ENCODE data around the gene ADAMTS12. TPM values are rescaled to one million over a fixed set of nuclear protein-coding genes. Genes with fewer than 3 reads are reported as not detected.

ADAMTS12 gene
- total and polyA plus RNA-seq, 2 experiments from 2014 or later = 9.1 to 17.1 TPM

DNA sequence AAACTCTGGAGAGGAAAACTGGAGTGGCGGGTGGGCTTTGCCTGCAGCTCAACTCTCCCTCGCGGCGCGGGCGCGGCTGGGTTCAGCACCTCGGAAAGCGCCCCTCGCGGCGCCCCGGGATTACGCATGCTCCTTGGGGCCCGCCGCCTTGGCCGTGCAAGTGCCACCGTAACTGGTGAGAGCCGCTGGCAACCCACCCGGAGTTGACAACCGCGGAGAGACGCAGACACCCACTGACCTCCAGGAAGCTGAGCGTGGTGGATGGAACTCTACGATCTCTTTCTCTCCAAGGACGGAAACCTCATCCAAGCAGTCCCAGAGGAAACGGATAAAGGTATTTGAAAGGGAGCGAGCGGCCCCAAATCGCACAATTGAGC lies 44.2 kb upstream of the ADAMTS12 start (continued):
- TF ChIP-seq, protein P1, sequence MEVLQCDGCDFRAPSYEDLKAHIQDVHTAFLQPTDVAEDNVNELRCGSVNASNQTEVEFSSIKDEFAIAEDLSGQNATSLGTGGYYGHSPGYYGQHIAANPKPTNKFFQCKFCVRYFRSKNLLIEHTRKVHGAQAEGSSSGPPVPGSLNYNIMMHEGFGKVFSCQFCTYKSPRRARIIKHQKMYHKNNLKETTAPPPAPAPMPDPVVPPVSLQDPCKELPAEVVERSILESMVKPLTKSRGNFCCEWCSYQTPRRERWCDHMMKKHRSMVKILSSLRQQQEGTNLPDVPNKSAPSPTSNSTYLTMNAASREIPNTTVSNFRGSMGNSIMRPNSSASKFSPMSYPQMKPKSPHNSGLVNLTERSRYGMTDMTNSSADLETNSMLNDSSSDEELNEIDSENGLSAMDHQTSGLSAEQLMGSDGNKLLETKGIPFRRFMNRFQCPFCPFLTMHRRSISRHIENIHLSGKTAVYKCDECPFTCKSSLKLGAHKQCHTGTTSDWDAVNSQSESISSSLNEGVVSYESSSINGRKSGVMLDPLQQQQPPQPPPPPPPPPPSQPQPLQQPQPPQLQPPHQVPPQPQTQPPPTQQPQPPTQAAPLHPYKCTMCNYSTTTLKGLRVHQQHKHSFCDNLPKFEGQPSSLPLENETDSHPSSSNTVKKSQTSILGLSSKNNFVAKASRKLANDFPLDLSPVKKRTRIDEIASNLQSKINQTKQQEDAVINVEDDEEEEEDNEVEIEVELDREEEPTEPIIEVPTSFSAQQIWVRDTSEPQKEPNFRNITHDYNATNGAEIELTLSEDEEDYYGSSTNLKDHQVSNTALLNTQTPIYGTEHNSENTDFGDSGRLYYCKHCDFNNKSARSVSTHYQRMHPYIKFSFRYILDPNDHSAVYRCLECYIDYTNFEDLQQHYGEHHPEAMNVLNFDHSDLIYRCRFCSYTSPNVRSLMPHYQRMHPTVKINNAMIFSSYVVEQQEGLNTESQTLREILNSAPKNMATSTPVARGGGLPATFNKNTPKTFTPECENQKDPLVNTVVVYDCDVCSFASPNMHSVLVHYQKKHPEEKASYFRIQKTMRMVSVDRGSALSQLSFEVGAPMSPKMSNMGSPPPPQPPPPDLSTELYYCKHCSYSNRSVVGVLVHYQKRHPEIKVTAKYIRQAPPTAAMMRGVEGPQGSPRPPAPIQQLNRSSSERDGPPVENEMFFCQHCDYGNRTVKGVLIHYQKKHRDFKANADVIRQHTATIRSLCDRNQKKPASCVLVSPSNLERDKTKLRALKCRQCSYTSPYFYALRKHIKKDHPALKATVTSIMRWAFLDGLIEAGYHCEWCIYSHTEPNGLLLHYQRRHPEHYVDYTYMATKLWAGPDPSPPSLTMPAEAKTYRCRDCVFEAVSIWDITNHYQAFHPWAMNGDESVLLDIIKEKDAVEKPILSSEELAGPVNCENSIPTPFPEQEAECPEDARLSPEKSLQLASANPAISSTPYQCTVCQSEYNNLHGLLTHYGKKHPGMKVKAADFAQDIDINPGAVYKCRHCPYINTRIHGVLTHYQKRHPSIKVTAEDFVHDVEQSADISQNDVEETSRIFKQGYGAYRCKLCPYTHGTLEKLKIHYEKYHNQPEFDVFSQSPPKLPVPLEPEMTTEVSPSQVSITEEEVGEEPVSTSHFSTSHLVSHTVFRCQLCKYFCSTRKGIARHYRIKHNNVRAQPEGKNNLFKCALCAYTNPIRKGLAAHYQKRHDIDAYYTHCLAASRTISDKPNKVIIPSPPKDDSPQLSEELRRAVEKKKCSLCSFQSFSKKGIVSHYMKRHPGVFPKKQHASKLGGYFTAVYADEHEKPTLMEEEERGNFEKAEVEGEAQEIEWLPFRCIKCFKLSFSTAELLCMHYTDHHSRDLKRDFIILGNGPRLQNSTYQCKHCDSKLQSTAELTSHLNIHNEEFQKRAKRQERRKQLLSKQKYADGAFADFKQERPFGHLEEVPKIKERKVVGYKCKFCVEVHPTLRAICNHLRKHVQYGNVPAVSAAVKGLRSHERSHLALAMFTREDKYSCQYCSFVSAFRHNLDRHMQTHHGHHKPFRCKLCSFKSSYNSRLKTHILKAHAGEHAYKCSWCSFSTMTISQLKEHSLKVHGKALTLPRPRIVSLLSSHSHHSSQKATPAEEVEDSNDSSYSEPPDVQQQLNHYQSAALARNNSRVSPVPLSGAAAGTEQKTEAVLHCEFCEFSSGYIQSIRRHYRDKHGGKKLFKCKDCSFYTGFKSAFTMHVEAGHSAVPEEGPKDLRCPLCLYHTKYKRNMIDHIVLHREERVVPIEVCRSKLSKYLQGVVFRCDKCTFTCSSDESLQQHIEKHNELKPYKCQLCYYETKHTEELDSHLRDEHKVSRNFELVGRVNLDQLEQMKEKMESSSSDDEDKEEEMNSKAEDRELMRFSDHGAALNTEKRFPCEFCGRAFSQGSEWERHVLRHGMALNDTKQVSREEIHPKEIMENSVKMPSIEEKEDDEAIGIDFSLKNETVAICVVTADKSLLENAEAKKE (CRISPR knock-in tag; IDR thresholded peaks at IDR 0.05) = no peak

DNA sequence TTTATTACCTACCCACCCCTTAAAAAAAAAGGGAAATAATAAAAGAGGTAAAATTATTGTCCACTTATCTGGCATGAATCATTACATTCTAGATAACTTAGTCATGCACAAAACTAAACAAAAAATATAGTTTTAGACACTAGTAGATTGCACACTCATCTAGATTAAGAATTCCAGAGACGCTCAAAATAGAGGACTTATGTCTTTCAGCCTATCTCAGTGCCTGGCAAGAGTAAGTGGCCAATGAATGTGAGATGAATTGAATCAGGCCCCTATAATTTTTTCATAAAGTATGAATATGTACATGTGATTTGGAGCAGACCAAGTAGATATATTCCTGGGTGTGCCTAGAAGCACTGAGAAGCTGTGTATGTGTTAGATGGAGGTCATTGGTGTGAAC lies 42.4 kb upstream of the ADAMTS12 start:
- no peak overlapping the region for H3K27ac ChIP-seq (ENCODE audit: low read depth)
- H3K4me3 ChIP-seq = no peak overlapping the region
- no peaks in the 10 kb centered on the region for H3K36me3 ChIP-seq (ENCODE audit: insufficient read depth)
- H3K9me2 ChIP-seq (ENCODE audit: insufficient read depth) = peaks cover 11% of the 10 kb centered on the region
- no peak overlapping the region for H3K27ac Mint-ChIP-seq
- DNase-seq (ENCODE audit: low spot score) = no peak
- peaks cover 14% of the 10 kb centered on the region for H3K27me3 Mint-ChIP-seq (ENCODE audit: insufficient read depth, low read depth, poor library complexity)
- H3K4me2 ChIP-seq = no peak overlapping the region
- no peaks in the 10 kb centered on the region for H3F3A ChIP-seq (replicated peaks; ENCODE audit: low read depth)
- peaks cover 29% of the 10 kb centered on the region for H3K4me1 ChIP-seq (ENCODE audit: insufficient read depth)
- no peak overlapping the region for H2AFZ ChIP-seq
- no peaks in the 10 kb centered on the region for H3K36me3 Mint-ChIP-seq (ENCODE audit: low read depth)
- no peak for TF ChIP-seq STAT1 (IDR thresholded peaks at IDR 0.05; ENCODE audit: unreplicated experiment)
- H3K9me3 Mint-ChIP-seq = no peaks in the 10 kb centered on the region
- no peak for ATAC-seq
- peaks cover 15% of the 10 kb centered on the region for H3K27me3 ChIP-seq (ENCODE audit: insufficient read depth)
- no peaks in the 10 kb centered on the region for H4K20me1 ChIP-seq (replicated peaks; ENCODE audit: insufficient read depth)
- H3K4me3 Mint-ChIP-seq = no peak overlapping the region
- peaks cover 34% of the 10 kb centered on the region for H3K4me1 Mint-ChIP-seq
- no peaks in the 10 kb centered on the region for H3K79me2 ChIP-seq (replicated peaks; ENCODE audit: insufficient read depth)

DNA sequence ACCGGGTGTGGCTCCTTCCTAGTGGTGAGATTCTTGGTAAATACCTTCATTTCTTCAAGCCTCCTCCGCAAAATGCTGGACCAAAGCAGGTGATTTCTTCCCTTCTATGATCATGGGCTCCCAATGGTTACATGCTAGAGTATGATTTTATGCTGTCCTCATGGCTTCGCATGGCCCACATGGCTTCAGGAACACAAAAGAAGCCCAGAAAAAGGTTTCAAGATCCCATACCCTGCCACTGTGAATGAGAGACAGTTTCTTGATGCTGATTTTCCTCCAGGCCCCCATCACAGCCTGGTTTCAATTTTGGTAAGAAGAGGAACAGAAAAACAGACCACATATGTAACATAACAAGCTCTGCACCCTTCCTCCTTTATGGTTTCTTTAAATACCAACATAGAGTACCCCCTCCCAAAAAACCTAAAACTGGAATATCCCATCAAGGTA lies 42.0 kb upstream of the ADAMTS12 start:
- Histone ChIP-seq H4K20me1 (replicated peaks; ENCODE audit: insufficient read depth) (no peaks in the 10 kb centered on the region), H3K27me3 (ENCODE audit: insufficient read depth) (peaks cover 15% of the 10 kb centered on the region), H3K4me2 (no peak overlapping the region), H2AFZ (no peak overlapping the region), H3K9me2 (ENCODE audit: insufficient read depth) (peaks cover 13% of the 10 kb centered on the region), H3K4me1 (ENCODE audit: insufficient read depth) (peaks cover 33% of the 10 kb centered on the region), H3K36me3 (ENCODE audit: insufficient read depth) (no peaks in the 10 kb centered on the region), H3K79me2 (replicated peaks; ENCODE audit: insufficient read depth) (no peaks in the 10 kb centered on the region), H3K4me3 (no peak overlapping the region), H3F3A (replicated peaks; ENCODE audit: low read depth) (no peaks in the 10 kb centered on the region), H3K27ac (ENCODE audit: low read depth) (no peak overlapping the region)
- peaks cover 36% of the 10 kb centered on the region for H3K4me1 Mint-ChIP-seq
- no peak overlapping the region for H3K27ac Mint-ChIP-seq
- ATAC-seq (no peak), DNase-seq (ENCODE audit: low spot score) (no peak)
- H3K4me3 Mint-ChIP-seq = no peak overlapping the region
- no peaks in the 10 kb centered on the region for H3K36me3 Mint-ChIP-seq (ENCODE audit: low read depth)
- peaks cover 13% of the 10 kb centered on the region for H3K27me3 Mint-ChIP-seq (ENCODE audit: insufficient read depth, low read depth, poor library complexity)
- no peaks in the 10 kb centered on the region for H3K9me3 Mint-ChIP-seq
- TF ChIP-seq EZH2 (IDR thresholded peaks at IDR 0.05; ENCODE audit: low read depth, unreplicated experiment) (no peak), CREB1 (CRISPR knock-in tag; IDR thresholded peaks at IDR 0.05; ENCODE audit: low read depth) (no peak), NANOG (IDR thresholded peaks at IDR 0.05; ENCODE audit: borderline replicate concordance) (no peak)
- TF ChIP-seq, protein P1 (CRISPR knock-in tag; IDR thresholded peaks at IDR 0.05) = no peak

Data from GM23338 (cell line).